Activated naive CD4-positive, alpha-beta T cell treated with anti-CD3 and anti-CD28 coated beads, Interleukin-2, amount 50 U/mL, for 72 hours (primary cell): ENCODE results near the gene ZNF594. TPM values are rescaled to one million over a fixed set of nuclear protein-coding genes. Genes with fewer than 3 reads are reported as not detected.
"Not testable (repeated sequence)": the region's sequence is repeated elsewhere in the genome, so short reads cannot be mapped to it uniquely, and the experiment has no call there.

Experiments used
- ATAC-seq, 2 donors: fragments of 150-1000 bp; cut with Tn5 transposase; 2 replicates each; pipeline ENCODE4 v1.10.0; 2021; ENCODE audit warnings: mild to moderate bottlenecking in 2 of 2, moderate library complexity in 2 of 2
- DNase-seq, 2 donors: peaks; one replicate each; pipeline ENCODE4 v3.0.0; 2021 to 2022; ENCODE audit warnings: low spot score in 2 of 2
- H3K27ac Mint-ChIP-seq, 2 donors: one replicate each; pipeline ENCODE4 v1.8.0; 2022; ENCODE audit warnings: mild to moderate bottlenecking in 2 of 2, mixed read lengths in 2 of 2
- H3K36me3 Mint-ChIP-seq, 2 donors: one replicate each; pipeline ENCODE4 v1.8.0; 2022; ENCODE audit warnings: mixed read lengths in 2 of 2
- H3K9me3 Mint-ChIP-seq, 2 donors: one replicate each; pipeline ENCODE4 v1.8.0; 2022; ENCODE audit warnings: mixed read lengths in 2 of 2
- total RNA-seq, 2 donors: library from RNA; stranded (reverse); gene quantifications; one replicate each; pipeline ENCODE4 v1.2.3, GENCODE V29; 2022

ZNF594 gene
- total RNA-seq, 2 donors from 2014 or later, result 3.3 to 8.2 TPM

DNA sequence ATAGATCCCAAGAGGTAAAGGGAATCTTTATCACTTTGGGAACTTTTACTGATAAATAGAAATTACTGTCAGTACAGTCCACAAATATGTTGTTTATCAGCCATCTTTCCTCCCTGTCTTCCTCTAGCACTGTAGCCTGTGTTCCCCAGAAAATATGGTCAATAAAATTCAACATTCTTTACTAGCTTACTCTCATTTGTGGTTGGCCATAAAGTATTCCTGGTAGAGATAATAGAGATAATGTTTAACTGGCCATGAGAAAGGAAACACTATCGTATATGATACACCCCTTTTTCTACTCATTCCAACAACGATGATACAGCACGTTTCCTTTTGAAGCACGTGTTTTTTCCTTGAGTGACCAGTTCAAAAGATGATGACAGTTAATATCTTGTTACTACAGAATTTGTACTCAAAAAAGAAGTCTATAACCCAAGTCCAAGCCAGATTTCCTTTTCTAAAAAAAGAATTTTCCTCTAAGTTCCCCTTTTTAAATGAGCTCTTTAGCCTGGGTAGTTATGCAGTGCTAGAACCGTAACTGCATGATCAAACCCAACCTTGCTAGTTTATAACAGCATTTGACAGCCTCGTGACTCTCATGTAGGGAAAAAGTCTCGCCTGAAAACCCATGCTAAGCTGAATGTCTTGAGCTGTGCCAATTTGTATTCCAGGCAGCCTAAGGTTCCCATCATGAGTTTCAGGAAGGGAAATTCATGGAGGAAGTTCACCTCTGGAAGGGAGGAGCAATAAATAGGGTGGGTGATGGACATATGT is 25.7 kb downstream of the ZNF594 start:
- H3K27ac Mint-ChIP-seq, DNase-seq, H3K36me3 Mint-ChIP-seq, H3K9me3 Mint-ChIP-seq, ATAC-seq: not testable (repeated sequence)

DNA sequence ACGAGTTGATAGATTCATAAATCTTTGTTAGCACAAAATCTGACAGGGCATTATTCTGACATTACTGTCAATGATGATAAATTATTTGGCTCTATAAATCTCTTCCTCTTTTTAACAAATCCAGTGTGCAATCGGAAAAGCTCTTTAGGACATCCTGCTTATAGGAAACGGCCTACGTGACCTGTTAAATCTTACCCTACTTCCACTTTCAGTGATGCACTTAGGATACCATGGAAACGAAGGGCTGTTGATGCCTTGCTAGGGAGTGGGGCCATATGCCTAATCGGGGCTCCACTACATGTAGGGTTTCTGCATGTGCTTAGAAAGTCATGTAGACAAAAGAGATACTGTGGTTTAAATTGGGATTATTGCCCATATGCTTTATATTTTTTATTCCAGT is 27.2 kb downstream of the ZNF594 start:
- Mint-ChIP-seq H3K27ac (no peak overlapping the region), H3K9me3 (no peaks in the 10 kb centered on the region), H3K36me3 (no peaks in the 10 kb centered on the region)
- no peak for ATAC-seq
- no peak for DNase-seq

DNA sequence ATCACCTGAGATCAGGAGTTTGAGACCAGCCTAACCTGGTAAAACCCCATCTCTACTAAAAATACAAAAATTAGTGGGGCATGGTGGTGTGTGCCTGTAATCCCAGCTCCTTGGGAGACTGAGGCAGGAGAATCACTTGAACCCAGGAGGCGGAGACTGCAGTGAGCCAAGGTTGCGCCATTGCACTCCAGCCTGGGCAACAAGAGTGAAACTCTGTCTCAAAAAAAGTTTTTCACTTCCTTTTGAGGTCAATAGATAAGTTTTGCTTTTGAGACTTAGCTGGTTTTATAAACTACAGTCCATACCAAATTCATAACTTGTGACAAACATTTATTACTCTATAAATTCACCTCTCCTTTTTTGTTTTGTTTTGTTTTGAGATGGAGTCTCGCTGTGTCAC is 29.9 kb downstream of the ZNF594 start:
- not testable (repeated sequence) for H3K27ac Mint-ChIP-seq, ATAC-seq, DNase-seq, H3K9me3 Mint-ChIP-seq, H3K36me3 Mint-ChIP-seq

DNA sequence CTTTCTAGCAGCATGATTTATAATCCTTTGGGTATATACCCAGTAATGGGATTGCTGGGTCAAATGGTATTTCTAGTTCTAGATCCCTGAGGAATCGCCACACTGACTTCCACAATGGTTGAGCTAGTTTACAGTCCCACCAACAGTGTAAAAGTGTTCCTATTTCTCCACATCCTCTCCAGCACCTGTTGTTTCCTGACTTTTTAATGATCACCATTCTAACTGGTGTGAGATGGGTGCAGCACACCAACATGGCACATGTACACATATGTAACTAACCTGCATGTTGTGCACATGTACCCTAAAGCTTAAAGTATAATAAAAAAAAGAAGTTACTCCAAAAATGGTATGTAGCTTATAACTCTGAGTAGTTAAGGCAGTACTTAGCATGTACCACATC is 31.0 kb downstream of the ZNF594 start:
- not testable (repeated sequence) for DNase-seq, H3K9me3 Mint-ChIP-seq, H3K27ac Mint-ChIP-seq, H3K36me3 Mint-ChIP-seq, ATAC-seq

DNA sequence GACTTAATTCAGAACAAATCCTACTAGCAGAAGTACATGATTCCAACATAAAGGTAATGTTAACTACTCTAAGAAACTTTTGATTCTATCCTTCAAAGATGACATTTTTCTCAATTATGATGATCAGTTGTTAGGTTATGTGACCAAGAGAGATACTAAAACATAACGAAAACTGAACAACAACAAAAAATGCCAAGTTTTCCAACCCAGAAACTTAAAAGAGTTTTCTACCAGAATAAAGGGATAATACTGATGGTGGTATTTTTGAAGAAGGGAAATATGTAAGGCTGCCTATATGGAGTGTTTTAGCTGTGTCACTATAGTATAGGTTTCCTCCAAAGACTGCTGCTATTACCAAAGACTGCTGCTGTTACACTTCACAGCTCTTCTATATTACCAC is 45.5 kb downstream of the ZNF594 start:
- not testable (repeated sequence) for H3K9me3 Mint-ChIP-seq, H3K27ac Mint-ChIP-seq, ATAC-seq, H3K36me3 Mint-ChIP-seq, DNase-seq

DNA sequence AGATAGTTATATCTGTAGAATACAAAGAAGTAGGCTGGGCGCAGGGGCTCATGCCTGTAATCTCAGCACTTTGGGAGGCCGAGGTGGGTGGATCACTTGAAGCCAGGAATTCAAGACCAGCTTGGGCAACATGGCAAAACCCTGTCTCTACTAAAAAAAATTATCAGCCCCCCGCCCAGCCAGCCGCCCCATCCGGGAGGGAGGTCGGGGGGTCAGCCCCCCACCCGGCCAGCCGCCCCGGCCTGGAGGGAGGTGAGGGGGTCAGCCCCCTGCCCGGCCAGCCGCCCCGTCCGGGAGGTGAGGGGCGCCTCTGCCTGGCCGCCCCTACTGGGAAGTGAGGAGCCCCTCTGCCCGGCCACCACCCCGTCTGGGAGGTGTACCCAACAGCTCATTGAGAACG is 48.8 kb downstream of the ZNF594 start:
- DNase-seq, H3K27ac Mint-ChIP-seq, ATAC-seq, H3K36me3 Mint-ChIP-seq, H3K9me3 Mint-ChIP-seq: not testable (repeated sequence)

DNA sequence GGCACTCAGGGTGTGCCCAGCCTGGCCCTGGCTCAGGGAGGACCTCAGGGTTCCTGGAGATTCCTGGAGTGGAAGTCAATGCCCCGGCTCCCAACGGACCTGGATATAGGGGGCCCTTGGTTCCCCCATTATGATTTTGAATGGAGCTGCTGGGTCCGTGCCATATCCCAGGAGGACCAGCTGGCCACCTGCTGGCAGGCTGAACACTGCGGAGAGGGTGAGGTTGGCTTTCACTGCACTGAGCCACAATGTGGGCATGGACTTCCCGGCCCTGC is 52.3 kb downstream of the ZNF594 start:
- Mint-ChIP-seq H3K36me3 (no peaks in the 10 kb centered on the region), H3K27ac (no peak overlapping the region), H3K9me3 (no peaks in the 10 kb centered on the region)
- ATAC-seq, result no peak
- DNase-seq, result no peak

DNA sequence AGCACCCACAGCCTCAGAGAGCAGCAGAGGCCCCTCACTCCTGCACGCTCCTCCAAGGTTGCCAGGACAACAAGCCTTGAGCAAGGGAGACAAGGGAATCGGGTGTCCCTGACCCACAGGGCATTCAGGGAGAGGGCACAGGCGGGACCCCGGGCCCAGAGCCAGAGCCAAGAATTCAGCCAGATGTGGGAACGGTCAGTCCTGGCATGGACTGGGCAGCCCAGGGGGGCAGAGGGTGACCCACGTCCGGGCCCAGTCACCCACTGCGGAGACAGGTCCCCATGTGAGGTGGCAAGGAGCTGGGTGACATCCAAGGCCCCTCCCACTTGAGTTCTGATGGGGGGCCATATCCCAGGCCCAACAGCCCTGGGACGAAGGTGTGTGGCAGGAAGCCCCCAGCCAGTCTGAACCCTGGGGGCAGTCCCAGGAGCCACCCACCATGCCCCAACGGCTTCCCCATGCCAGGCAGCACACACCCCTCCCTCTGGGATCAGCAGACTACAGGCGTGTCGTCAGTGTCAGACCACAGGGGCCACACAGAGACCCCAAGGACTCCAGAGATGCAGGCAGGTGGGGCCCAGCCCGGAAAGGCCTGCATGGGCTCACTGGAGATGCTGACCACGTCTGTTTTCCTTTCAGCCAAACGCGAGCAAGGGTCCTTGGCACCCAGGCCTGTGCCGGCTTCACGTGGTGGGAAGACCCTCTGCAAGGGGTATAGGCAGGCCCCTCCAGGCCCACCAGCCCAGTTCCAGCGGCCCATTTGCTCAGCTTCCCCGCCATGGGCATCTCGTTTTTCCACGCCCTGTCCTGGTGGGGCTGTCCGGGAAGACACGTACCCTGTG is 52.8 kb downstream of the ZNF594 start:
- DNase-seq (peak in 1 of 2 donors; percentile 50), ATAC-seq (no peak)
- no peak overlapping the region for H3K27ac Mint-ChIP-seq
- no peaks in the 10 kb centered on the region for H3K36me3 Mint-ChIP-seq
- no peaks in the 10 kb centered on the region for H3K9me3 Mint-ChIP-seq

DNA sequence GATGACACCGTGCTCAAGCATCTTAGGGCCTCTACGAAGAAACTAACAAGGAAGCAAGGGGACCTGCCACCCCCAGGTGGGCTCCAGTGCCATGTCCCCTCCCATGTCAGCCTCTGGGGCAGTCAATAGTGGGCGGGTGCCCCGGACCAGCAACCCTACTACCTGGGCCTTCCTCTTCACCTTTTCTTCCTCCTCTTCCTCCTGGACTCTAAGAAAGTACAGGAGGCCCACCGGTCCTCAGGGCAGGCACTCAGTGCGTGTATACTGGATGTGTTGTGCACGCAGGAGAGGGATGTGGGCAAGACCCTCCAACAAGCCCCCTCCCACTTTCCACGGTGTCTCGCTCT is 53.5 kb downstream of the ZNF594 start:
- DNase-seq, H3K36me3 Mint-ChIP-seq, H3K27ac Mint-ChIP-seq, H3K9me3 Mint-ChIP-seq, ATAC-seq: not testable (repeated sequence)

DNA sequence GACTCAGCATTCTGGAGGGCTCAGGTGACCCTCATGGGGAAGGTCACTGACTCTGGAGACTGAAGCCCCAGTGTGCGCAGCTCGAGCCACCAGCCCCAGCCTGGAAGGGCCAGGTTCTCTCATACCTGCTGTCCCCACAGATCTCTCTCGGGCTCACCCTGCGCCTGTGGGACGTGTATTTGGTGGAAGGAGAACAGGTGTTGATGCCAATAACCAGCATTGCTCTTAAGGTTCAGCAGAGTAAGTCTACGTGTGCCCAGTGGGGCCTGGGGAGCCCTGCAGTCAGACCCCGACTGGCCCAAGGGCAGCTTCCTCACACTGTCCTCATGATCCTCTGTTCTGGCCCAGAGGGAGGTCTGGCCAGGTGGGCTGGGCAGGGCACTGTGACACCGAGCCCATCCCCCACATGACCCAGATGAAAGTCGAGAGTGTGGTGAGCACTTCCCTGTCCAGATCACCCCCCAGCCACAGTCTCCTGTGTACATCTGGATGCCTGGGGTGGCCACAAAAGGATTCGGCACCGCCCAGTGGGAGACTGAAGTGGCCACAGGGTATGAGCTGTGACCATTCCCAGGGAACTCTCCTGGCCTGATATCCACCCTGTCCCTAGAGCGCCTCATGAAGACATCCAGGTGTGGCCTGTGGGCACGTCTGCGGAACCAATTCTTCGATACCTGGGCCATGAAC is 54.0 kb downstream of the ZNF594 start:
- not testable (repeated sequence) for H3K9me3 Mint-ChIP-seq, H3K27ac Mint-ChIP-seq, H3K36me3 Mint-ChIP-seq, ATAC-seq
- peak in 1 of 2 donors; percentile 46 for DNase-seq

DNA sequence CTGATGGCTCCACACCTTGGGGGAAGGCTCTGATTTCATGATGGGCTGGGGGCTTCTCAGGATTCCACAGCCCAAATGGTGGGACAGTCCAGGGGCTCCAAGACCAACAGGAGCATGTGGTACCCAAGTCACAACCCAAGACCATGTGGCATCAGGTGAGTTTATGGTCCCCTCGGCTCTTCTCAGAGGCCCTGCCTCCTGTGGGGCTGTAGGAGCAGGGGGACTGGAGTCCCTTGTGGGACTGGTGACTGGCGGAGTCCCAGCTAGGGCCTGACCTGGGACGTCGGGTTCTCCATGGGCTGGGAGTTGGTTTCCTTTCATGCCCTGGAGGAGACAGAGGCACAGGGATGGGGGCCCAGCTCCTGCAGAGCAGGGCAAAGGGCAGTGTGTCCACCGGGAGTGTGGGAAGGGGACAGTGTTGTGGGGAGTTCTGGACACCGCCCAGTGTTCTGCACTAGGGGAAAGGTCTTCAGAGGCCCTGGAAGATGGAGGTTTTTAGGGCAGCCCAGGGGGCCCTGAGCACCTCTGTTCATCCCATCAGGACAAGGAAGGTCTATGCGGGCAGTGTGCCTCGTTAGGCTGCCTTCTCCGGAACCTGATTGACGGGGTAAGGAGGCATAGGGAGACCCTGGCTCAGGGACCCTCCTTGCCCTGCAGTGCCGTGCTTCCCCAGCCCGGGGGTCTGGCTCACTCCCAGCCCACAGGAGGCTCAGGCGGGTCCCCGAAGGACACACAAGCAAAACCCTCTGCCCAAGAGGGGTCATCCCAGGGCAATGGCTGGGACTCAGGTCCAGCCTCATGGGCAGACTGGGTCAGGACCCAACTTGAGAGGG is 54.9 kb downstream of the ZNF594 start:
- ATAC-seq, DNase-seq, H3K36me3 Mint-ChIP-seq, H3K9me3 Mint-ChIP-seq: not testable (repeated sequence)
- peak overlapping the region in 1 of 2 donors; percentile 50 for H3K27ac Mint-ChIP-seq

DNA sequence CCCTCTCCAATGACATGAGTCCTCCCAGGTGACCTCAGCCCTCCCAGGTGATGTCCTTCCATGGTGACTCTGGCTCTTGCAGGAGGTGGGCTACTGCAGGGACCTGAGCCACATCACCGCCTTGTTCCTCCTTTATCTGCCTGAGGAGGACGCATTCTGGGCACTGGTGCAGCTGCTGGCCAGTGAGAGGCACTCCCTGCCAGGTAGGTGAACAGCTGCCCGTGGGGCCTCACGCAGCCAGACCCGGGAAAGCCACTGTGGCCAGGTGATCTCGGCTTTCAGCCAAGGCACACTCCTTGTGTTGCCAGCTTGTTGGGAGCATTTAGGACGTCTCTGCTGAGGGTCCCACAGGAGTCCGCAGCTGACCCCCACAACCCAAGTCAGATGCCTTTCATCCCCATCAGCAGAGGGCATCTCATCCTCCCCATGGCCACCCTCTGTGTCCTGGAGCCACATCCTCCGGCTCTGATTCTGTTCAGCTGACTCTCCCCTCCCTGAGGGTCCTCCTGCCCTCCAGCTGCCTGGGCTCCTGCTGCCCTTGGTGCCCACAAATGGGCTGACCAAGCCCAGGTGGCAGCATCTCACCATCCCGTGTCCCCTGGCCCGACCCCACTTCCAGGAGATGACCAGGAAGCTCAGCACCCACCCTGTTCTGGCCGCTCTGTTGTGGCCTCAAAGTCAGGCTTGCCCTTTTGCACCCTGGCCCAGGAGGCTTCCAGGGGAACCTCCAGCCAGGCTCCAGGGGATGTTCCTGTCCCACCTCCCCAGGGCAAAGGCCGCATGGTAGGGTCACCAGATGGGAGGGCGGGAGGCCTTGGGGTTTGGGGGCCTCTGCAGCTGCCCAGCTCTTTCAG is 55.7 kb downstream of the ZNF594 start:
- no peak for ATAC-seq
- peak in 1 of 2 donors; percentile 42 for DNase-seq
- Mint-ChIP-seq H3K36me3 (no peaks in the 10 kb centered on the region), H3K27ac (peak overlapping the region in 1 of 2 donors; percentile 50), H3K9me3 (no peaks in the 10 kb centered on the region)

DNA sequence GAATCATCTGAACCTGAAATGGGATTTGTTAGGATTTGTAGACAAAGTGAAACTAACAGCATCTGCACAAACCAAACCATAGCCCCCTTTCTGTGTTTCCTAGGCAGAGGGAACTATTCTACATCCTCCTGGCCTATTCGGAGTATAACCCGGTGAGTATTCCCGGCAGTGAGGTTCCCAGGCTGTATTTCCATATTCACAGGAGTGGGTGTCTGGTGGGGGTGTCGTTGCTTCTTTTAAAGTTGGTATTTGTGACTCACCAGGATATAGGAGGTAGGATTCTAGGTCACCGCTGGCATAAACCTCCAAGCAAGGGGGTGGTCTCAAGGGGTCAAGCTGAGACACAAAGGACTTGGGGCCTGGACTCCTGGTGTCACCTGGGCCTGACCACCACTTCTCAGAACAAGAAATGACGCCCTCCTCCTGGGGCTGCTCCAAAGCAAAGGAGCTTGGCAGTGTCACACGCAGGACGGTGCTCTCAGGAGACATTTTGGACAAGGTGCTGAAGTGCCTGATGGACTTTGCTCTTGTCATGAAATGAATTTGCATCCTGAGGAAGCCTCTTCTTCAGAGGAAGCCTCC is 56.4 kb downstream of the ZNF594 start:
- not testable (repeated sequence) for DNase-seq, ATAC-seq, H3K9me3 Mint-ChIP-seq, H3K36me3 Mint-ChIP-seq, H3K27ac Mint-ChIP-seq

DNA sequence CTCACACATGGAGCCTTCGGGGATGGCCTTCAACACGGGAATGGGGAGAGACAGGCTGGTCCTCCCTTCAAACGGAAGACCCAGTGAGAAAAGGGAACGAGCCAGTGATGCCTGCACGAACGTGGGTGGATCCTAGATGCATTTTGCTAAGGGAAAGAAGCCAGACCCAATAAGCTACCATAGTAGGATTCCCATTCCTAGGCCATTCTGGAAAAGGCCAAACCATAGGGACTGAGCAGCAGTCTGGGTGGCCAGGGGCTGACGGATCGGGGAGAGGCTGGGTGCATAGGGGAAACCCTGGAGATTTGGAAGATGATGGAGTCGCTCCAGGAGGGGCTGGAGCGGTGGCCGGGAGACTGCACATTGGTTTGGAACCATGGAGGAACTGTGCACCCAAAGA is 57.1 kb downstream of the ZNF594 start:
- ATAC-seq, H3K9me3 Mint-ChIP-seq, DNase-seq, H3K36me3 Mint-ChIP-seq: not testable (repeated sequence)
- H3K27ac Mint-ChIP-seq, result peak overlapping the region in 1 of 2 donors; percentile 37

DNA sequence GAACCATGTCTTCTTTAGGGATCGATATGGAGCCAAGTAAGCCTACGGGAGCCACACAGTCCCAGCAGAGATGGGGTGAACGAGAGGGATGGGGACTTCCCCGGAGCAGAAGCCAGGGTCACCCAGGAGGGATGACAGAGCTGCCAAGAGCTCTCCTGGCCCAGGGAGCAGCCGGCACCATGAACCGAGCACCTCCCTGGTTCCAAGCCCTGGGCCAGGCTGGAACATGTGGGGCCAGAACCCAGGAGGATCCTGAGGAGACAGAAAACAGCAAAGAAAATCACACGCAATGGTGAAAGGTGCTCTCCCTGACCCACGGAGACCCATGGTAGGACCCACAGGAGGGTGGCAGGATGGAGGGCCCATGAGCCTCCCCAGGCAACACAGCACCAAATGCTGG is 57.7 kb downstream of the ZNF594 start:
- peak in 1 of 2 donors; percentile 38 for DNase-seq
- H3K9me3 Mint-ChIP-seq, H3K36me3 Mint-ChIP-seq, H3K27ac Mint-ChIP-seq, ATAC-seq: not testable (repeated sequence)
